ENCODE results near the gene RUNX1. TPM values are rescaled to one million over a fixed set of nuclear protein-coding genes. Genes with fewer than 3 reads are reported as not detected.

Gene RUNX1
- total and polyA plus RNA-seq, 2 of the 13 experiments (the other 11 are each of a cell fraction or from before 2014, with no cell fraction given) = 5.4 to 6.4 TPM

GRCh38 chr21:34797921-34798535, 251.1 kb downstream of the RUNX1 start:
- no peak overlapping the region for H3K4me2 ChIP-seq (ENCODE audit: low read depth, low read length)
- intact Hi-C loops (cut with micrococcal nuclease; ENCODE audit: unreplicated experiment) (no loop called here), in situ Hi-C loops (cut with HindIII; ENCODE audit: extremely low pct_ligation_motif_present, low pct_unique_long_range_greater_than_20kb) (no loop called here)
- FAIRE-seq = no peak
- CTCF ChIA-PET (ENCODE audit: low intra/inter-chr PET ratio, low total read pairs) = no interaction called here
- no peak for TF ChIP-seq IKZF5 (CRISPR knock-in tag; IDR thresholded peaks at IDR 0.05)
- no peak for TF ChIP-seq ZNF75D (CRISPR knock-in tag; IDR thresholded peaks at IDR 0.05; ENCODE audit: borderline replicate concordance)
- TF ChIP-seq ZNF746 (CRISPR knock-in tag; IDR thresholded peaks at IDR 0.05) = no peak
- TF ChIP-seq AFF4 (CRISPR knock-in tag; IDR thresholded peaks at IDR 0.05) = no peak
- TF ChIP-seq ZNF782 (CRISPR knock-in tag; IDR thresholded peaks at IDR 0.05; ENCODE audit: borderline replicate concordance) = no peak
- no peak for TF ChIP-seq MTF1 (CRISPR knock-in tag; IDR thresholded peaks at IDR 0.05)
- TF ChIP-seq CREBL2 (CRISPR knock-in tag; IDR thresholded peaks at IDR 0.05; ENCODE audit: borderline replicate concordance) = no peak
- TF ChIP-seq ZNF3 (CRISPR knock-in tag; IDR thresholded peaks at IDR 0.05) = no peak
- no peak for TF ChIP-seq ZBED4 (CRISPR knock-in tag; IDR thresholded peaks at IDR 0.05; ENCODE audit: borderline replicate concordance)
- no peak for TF ChIP-seq ZNF672 (CRISPR knock-in tag; IDR thresholded peaks at IDR 0.05)
- H4K20me1 ChIP-seq (ENCODE audit: insufficient read depth, low read length) = no peaks in the 10 kb centered on the region
- WGBS (ENCODE audit: low lambda C conversion rate) = 86% methylated on average over 8 of the region's 8 CpGs
- H3K4me1 ChIP-seq (ENCODE audit: insufficient read depth, low read length) = peaks cover 94% of the 10 kb centered on the region
- H3K79me2 ChIP-seq (ENCODE audit: insufficient read depth, low read length) = no peaks in the 10 kb centered on the region
- H3K9ac ChIP-seq (ENCODE audit: insufficient read depth, low read depth, low read length) = no peak overlapping the region
- ATAC-seq = no peak
- DNase-seq (ENCODE audit: low spot score) = no peak
- no peak overlapping the region for H2AFZ ChIP-seq (ENCODE audit: low read length)
- POLR2A ChIA-PET = interaction anchor here (1.0 to 4.2 kb wide), 5 partner anchors 20 to 89 kb away, joined by 4 to 49 read pairs (median 29); no protein-coding TSS in a partner anchor
- no TSS peak for BruUV-seq (replicated peaks)
- H3K4me3 ChIP-seq (replicated peaks in 1 of 3; ENCODE audit: insufficient read depth in 1 of 3, low read depth in 2 of 3, low read length in 3 of 3) = no peak overlapping the region
- H3K9me3 ChIP-seq (ENCODE audit: low read length) = no peaks in the 10 kb centered on the region
- peaks cover 1 to 33% of the 10 kb centered on the region in 2 experiments; a peak in 3 of 5 replicates for H3K36me3 ChIP-seq (replicated peaks in 1 of 2; ENCODE audit: control insufficient read depth in 1 of 2, insufficient read depth in 2 of 2, low read length in 2 of 2)
- H3K27ac ChIP-seq (ENCODE audit: extremely low read length, insufficient read depth, low read length) = no peak overlapping the region
- no peaks in the 10 kb centered on the region for H3K27me3 ChIP-seq (ENCODE audit: control insufficient read depth in 1 of 2, insufficient read depth in 2 of 2, low read length in 2 of 2)

Measured in HepG2 (cell line).